Measurements from ENCODE around the gene TBX4. TPM values are rescaled to one million over a fixed set of nuclear protein-coding genes. Genes with fewer than 3 reads are reported as not detected.

The TBX4 gene
- total RNA-seq, 1 experiment from 2014 or later: not detected

DNA sequence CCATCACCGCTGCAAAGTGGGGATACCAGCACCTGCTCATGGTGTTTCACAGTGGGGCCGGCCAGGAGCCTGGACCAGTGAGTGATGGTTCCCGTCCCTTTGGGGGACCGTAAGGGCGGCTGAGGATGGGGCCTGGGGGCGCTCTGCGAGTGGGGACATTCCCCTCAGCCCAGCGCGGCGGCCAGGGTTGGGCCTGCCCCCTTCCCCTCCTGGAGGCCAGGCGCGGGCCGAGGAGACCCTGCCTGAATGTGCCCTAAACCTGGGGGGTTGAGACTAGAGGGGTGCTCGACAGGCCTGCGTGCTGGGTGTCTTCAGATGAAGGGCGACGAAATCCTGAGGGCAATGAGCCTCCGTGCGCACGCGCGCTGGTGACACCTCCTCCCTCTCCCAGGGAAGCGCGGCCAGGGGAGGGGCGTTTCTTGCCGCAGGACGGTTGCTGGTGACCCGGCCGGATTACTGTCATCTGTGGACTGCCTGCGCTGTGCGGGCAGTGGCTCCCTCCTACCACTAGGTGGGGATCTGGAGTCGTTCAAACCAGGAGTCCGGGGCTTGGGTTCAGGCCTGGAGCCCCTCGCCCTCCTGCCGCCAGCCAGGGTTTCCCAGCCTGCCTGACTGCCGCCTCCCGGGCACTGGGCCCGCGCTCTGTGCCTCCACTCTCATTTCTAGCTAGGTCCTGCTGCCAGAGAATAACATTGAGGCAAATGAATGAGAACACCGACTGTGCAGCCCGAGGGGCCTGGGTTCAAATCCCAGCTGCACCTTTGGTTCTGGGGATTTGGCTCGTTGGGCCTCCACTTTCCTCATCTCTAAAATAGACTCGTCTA is 35.5 kb upstream of the TBX4 start:
- Mint-ChIP-seq H3K27ac (ENCODE audit: low read depth, unreplicated experiment) (no peak overlapping the region), H3K36me3 (ENCODE audit: insufficient read depth, unreplicated experiment) (peaks cover 4% of the 10 kb centered on the region), H3K27me3 (ENCODE audit: insufficient read depth, unreplicated experiment) (peaks cover 22% of the 10 kb centered on the region), H3K4me3 (ENCODE audit: unreplicated experiment) (peak overlapping the region; percentile 31), H3K9me3 (ENCODE audit: unreplicated experiment) (no peaks in the 10 kb centered on the region), H3K4me1 (ENCODE audit: insufficient read depth, unreplicated experiment) (no peaks in the 10 kb centered on the region)
- peak; percentile 80 for DNase-seq (ENCODE audit: unreplicated experiment)
- CTCF ChIA-PET: interaction anchor here (0.6 to 2.2 kb wide), 31 partner anchors 10 to 428 kb away, joined by 3 to 27 read pairs (median 4); no protein-coding TSS in a partner anchor
- POLR2A ChIA-PET: no interaction called here
- BruUV-seq (replicated peaks): no TSS peak
- intact Hi-C loops (cut with micrococcal nuclease): loop anchor here (1.0 to 2.0 kb wide), 2 partner anchors 135 to 420 kb away; no protein-coding TSS in a partner anchor
- TF ChIP-seq, protein P1, sequence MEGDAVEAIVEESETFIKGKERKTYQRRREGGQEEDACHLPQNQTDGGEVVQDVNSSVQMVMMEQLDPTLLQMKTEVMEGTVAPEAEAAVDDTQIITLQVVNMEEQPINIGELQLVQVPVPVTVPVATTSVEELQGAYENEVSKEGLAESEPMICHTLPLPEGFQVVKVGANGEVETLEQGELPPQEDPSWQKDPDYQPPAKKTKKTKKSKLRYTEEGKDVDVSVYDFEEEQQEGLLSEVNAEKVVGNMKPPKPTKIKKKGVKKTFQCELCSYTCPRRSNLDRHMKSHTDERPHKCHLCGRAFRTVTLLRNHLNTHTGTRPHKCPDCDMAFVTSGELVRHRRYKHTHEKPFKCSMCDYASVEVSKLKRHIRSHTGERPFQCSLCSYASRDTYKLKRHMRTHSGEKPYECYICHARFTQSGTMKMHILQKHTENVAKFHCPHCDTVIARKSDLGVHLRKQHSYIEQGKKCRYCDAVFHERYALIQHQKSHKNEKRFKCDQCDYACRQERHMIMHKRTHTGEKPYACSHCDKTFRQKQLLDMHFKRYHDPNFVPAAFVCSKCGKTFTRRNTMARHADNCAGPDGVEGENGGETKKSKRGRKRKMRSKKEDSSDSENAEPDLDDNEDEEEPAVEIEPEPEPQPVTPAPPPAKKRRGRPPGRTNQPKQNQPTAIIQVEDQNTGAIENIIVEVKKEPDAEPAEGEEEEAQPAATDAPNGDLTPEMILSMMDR (IDR thresholded peaks at IDR 0.05; ENCODE audit: unreplicated experiment): peak; percentile 87

DNA sequence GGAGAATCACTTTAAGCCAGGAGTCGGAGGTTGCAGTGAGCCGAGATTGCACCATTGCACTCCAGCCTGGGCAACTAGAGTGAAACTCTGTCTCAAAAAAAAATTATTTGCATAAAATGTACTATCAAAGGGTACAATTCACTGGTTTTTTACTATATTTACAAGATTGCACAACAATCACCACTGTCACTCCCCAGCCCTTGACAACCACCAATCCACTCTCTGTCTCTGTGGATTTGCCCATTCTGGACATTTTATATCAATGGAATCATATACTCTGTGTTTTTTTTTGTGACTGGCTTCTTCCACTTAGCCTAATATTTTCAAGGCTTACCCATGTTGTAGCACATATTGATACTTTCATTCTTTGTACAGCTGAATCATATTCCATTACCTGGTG is 33.8 kb upstream of the TBX4 start:
- Mint-ChIP-seq H3K4me3 (ENCODE audit: unreplicated experiment) (no peak overlapping the region), H3K27me3 (ENCODE audit: insufficient read depth, unreplicated experiment) (peaks cover 33% of the 10 kb centered on the region), H3K4me1 (ENCODE audit: insufficient read depth, unreplicated experiment) (no peaks in the 10 kb centered on the region), H3K9me3 (ENCODE audit: unreplicated experiment) (no peaks in the 10 kb centered on the region), H3K36me3 (ENCODE audit: insufficient read depth, unreplicated experiment) (peaks cover 4% of the 10 kb centered on the region), H3K27ac (ENCODE audit: low read depth, unreplicated experiment) (no peak overlapping the region)
- ChIA-PET CTCF (interaction anchor here (0.6 to 2.2 kb wide), 6 partner anchors 8 to 698 kb away, joined by 3 to 27 read pairs (median 4); no protein-coding TSS in a partner anchor), POLR2A (no interaction called here)
- TF ChIP-seq, protein P1 (IDR thresholded peaks at IDR 0.05; ENCODE audit: unreplicated experiment): no peak
- no peak for DNase-seq (ENCODE audit: unreplicated experiment)
- intact Hi-C loops (cut with micrococcal nuclease): no loop called here
- no TSS peak for BruUV-seq (replicated peaks)

DNA sequence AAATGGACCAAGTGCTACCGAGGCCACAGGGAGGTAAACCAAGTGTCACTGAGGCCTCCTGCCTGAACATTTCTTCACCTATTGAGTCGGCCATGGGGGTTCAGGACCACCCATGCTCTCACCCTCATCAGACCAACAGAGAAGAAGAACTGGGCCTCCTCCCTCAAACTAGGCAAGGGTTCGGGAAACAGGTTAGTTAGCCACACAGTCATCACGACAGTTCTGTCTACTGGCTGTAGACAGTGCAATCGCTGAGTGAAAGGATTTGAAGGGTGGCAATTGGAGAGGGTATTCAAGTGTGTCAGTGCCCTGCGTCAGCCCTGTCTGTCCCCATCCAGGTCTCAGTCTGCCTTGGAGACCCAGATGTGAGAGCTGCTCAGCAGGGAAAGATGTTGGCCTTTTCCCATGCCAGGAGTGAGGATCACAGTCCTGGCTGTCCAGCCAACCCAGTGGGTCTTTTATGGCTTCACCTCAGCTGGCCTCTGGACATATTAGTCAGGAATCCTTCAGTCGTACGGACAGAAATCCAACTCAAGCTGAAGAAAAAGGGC is 32.7 kb upstream of the TBX4 start:
- ChIA-PET CTCF (interaction anchor here (0.6 to 4.3 kb wide), 4 partner anchors 11 to 253 kb away, joined by 3 to 35 read pairs (median 5); no protein-coding TSS in a partner anchor), POLR2A (no interaction called here)
- H3K27me3 Mint-ChIP-seq (ENCODE audit: insufficient read depth, unreplicated experiment): peaks cover 33% of the 10 kb centered on the region
- TF ChIP-seq, protein P1 (IDR thresholded peaks at IDR 0.05; ENCODE audit: unreplicated experiment): no peak
- H3K27ac Mint-ChIP-seq (ENCODE audit: low read depth, unreplicated experiment): no peak overlapping the region
- no TSS peak for BruUV-seq (replicated peaks)
- no peaks in the 10 kb centered on the region for H3K4me1 Mint-ChIP-seq (ENCODE audit: insufficient read depth, unreplicated experiment)
- intact Hi-C loops (cut with micrococcal nuclease): no loop called here
- DNase-seq (ENCODE audit: unreplicated experiment): no peak
- H3K36me3 Mint-ChIP-seq (ENCODE audit: insufficient read depth, unreplicated experiment): peaks cover 4% of the 10 kb centered on the region
- H3K4me3 Mint-ChIP-seq (ENCODE audit: unreplicated experiment): no peak overlapping the region
- no peaks in the 10 kb centered on the region for H3K9me3 Mint-ChIP-seq (ENCODE audit: unreplicated experiment)

DNA sequence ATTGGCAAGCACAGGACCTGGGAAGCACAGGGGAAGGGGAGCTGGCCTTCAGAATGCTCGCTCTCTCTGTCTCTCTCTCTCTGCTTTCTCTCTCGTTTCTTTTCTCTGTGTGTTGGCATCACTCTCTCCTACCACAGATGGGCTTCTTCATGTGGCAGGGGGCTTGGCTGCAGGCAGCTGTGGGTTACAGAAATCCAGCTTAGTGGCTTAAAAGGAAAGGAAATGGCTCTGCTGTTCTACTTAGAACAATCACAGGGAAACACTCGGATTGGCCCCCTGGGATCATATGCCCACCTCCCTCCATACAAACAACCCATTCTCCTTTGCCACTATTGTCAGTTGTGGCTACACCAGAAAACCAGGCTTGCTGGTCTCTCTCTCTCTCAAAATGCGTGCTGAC is 32.2 kb upstream of the TBX4 start:
- no peaks in the 10 kb centered on the region for H3K4me1 Mint-ChIP-seq (ENCODE audit: insufficient read depth, unreplicated experiment)
- ChIA-PET POLR2A (interaction anchor here (0.5 to 0.7 kb wide), 2 partner anchors 55 to 95 kb away, joined by 3 read pairs; no protein-coding TSS in a partner anchor), CTCF (interaction anchor here (0.6 to 4.3 kb wide), 5 partner anchors 11 to 254 kb away, joined by 3 to 35 read pairs (median 4); no protein-coding TSS in a partner anchor)
- intact Hi-C loops (cut with micrococcal nuclease): no loop called here
- H3K4me3 Mint-ChIP-seq (ENCODE audit: unreplicated experiment): no peak overlapping the region
- H3K9me3 Mint-ChIP-seq (ENCODE audit: unreplicated experiment): no peaks in the 10 kb centered on the region
- BruUV-seq (replicated peaks): no TSS peak
- TF ChIP-seq, protein P1 (IDR thresholded peaks at IDR 0.05; ENCODE audit: unreplicated experiment): no peak
- no peak for DNase-seq (ENCODE audit: unreplicated experiment)
- H3K27ac Mint-ChIP-seq (ENCODE audit: low read depth, unreplicated experiment): no peak overlapping the region
- H3K36me3 Mint-ChIP-seq (ENCODE audit: insufficient read depth, unreplicated experiment): peaks cover 4% of the 10 kb centered on the region
- H3K27me3 Mint-ChIP-seq (ENCODE audit: insufficient read depth, unreplicated experiment): peaks cover 33% of the 10 kb centered on the region

Data from MCF 10A (cell line).